ENCODE measurements around the gene PIM2.

Gene PIM2

DNA sequence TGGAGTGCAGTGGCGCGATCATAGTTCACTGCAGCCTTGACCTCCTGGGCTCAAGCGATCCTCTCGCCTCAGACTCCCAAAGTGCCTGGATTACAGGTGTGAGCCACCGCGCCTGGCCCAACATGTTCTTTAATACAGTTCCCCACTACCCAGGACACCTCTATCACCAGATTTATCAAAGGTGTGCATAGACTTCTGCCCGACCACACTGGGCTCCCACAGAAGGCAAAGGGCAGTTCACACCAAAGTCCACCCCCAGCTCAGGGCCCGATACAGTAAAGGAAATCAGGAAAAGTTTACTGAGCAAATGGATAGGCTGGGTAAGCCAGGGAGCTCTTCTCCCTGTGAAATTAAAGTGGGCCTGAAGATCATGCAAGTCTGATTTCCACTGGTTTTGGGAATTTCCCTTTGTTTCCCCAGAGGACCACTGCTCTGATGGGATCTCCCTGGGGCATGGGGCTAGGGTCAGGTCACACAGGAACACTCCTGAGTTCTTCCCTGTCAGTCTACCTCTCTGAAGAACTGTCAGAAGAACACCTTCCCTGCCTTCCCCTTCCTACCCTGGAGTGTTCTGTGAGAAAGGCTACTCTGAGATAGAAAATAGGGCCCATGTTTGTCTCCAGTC, 17.7 kb upstream of the PIM2 start:
- in situ Hi-C loops (cut with MboI; ENCODE audit: low sequenced_read_pairs) = no loop called here

DNA sequence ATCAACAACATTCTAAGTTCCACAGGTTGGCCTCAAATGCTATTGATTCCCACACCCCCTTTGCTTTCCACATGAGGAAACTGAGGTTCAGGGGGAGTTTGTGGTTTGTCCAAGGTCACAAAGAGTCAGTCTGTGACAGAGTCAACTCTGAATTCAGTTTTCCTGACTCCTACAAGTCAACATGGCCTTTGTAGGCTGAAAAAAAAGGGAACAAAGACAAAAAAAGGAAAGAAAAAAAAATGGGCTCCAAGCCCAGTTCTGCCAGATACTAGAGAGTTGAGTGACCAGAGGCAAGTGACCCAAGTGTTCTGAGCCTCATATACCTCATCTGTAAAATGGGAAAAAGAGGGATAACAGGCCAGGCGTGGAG, 16.5 kb upstream of the PIM2 start:
- in situ Hi-C loops (cut with MboI; ENCODE audit: low sequenced_read_pairs) = no loop called here

DNA sequence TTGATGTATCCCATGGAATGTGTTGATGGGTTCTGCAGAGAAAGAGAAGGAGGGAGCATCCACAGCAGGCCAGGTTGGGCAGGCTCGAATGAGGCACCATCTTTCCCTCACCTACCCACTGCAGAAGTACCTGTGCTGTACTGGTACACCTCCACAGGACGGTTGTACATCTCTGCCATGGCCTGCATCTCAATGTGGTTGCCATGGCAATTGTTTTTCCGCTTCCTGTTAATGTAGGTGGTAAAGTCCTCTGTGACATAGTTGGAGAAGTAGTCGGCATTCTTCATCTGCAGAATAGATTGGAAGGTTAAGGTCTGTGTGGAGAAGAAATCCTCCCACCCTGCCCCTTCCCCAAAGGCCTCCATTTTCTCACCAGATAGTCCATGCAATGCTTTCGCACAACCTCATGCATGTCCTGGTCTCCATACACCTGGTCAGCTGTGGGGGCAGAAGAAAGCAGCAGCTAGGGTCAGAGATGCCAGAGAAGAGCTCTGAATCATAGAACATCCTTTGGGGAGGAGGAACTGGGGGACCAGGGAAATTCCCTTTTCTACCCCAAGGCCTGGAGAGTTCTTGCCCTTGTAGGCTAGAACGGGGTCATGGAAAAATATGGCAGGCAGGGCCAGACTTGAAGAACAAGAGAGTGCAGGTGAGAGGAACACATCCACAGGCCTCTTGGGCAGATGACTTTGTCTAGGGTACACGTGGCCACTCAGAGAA, 15.9 kb upstream of the PIM2 start:
- in situ Hi-C loops (cut with MboI; ENCODE audit: low sequenced_read_pairs) = no loop called here

DNA sequence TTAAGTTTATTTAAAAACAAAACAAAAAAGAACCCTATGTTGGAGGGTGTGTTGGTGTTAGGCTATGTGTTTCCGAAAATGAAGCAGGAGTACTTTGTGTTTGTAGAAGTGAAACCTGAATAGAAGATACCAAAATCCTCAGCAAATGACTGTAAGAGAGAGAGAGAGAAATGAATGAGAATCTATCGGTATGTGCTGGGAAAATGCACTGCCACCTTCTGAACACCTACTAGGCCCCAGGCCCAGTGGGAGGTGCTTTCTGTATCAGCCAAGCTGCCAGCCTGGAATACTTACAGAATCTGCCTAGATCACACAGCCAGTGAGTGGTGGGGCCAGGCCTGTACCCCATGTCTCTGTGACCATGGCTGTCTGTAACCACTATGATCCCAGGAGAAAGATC, 14.9 kb upstream of the PIM2 start:
- in situ Hi-C loops (cut with MboI; ENCODE audit: low sequenced_read_pairs) = no loop called here

DNA sequence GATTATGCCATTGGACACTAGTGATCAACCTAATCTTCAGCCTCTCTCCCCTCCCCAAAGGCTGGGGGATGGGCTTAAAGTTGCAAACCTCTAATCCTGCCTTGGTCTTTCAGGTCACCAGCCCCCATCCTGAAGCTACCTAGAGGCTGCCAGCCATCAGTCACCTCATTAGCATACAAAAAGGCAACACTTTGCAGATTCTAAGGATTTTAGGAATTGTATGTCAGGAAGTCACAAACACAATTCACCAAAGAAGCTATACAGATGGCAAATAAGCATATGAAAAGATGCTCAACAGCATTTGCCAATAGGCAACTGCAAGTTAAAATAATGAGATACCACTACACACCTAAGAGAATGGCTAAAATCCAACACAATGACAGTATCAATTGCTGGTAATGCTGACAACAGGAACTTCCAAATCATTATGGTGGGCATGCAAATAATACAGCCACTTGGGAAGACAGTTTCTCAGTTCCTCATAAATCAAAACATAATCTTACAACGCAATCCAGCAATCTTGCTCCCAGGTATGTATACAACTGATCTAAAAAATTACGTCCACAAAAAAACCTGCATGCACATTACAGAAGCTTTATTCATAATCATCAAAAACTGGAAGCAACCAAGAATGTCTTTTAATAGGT, 9.0 kb upstream of the PIM2 start:
- in situ Hi-C loops (cut with MboI; ENCODE audit: low sequenced_read_pairs) = no loop called here

DNA sequence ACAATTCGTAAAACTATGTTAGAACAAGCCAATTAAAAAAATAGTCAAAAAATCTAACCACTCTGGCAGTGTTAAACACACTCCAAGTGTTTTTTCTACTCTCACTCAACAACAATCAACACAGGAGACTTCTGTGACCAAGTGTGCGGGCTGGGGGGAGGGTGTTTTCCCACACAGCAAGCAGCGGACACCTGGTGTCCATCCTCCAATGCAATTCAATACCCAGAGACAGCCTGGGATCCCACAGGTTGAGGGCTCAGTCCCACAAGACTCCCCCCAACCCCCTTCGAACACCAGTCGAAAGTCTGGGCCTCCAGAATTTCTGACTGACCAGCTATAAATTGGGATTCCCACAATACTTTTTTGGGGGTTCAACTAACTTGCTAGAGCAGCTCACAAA, 8.3 kb upstream of the PIM2 start:
- in situ Hi-C loops (cut with MboI; ENCODE audit: low sequenced_read_pairs) = no loop called here

DNA sequence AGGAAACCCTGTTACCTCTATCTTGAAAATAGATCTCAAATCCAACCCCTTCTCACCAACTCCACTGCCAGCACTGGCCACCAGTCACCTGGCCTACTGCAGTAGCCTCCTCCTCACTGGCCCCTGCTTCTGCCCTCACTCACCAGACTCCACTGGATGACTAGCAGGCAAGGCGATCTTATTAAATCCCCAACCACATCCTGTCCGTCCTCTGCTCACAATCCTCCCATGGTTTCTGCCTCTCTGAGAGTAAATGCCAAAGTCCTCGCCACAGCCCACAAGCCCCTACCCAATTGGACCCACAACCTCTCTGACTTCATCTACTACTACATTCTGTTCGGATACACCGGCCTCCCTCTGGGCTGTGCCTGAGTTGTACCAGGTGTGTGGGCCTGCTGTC, 5.4 kb upstream of the PIM2 start:
- in situ Hi-C loops (cut with MboI; ENCODE audit: low sequenced_read_pairs) = no loop called here

DNA sequence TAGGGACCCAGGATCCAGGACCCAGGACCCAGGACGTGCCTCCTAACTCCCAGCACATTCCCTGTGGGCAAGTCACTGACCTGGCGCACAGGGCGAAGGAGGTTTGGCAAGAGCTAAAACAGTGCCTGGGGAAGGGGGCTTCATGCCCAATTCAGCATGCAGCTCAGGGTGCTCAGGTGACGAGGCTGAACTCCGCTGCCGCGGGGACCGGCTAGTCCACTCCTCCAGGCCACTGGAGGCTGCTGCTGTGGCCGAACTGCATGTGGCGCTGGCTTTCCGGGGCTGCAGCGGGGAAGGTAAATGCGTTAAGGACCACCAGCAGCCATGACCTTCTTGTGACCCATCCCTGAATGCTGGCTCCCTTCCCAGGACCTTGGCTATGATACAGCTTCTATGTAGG, 4.9 kb upstream of the PIM2 start:
- in situ Hi-C loops (cut with MboI; ENCODE audit: low sequenced_read_pairs) = no loop called here

DNA sequence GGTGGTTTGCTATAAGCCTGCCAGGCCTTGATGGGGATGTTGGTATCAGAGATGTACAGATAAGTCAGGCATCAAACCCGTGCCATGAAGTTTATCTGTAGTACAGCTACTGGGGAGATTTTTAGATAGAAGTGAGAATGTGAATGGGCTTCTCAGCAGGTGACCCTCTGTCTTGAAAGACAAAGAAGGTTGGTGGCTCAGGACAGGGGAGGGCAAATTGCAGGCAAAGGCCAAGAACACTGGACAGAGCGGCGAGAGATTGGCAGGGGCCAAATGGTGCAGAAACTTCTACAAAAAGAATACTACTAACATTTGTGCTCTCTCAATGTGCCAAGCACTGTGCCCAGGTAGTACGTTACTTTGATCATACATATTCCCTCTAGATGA, 1.9 kb upstream of the PIM2 start:
- in situ Hi-C loops (cut with MboI; ENCODE audit: low sequenced_read_pairs) = no loop called here

DNA sequence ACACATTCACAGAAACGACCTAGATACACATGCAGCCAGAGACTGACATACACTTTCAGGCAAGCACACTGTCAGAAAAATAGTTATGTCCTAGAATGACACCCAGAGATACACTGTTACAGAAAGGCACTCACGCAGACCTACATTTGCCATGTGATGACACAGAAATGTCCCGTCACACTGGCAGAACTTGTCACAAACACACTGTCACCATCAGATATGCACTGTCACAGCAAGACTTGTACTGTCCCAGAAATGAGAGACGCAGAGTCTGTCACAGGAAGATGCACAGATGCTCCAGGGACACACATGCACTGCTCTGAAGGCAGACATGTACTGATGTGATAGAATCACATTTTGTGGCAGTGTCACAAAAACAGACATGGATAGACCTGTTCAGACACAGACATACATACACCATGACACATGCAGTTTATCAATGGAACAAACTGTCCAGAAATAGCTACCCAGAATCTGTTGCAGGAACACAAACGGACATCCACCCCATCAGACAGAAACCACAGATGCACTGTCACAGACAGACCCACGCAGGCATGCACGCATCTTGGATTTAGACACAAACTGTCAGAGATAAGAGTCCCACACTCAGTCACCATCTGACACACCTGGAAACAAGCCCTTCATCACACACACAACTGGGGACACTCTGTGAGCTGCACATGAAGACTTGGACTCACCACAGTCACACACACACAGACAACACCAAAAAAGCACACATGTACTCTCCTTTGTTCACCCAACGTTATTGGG, 1.3 kb upstream of the PIM2 start:
- in situ Hi-C loops (cut with MboI; ENCODE audit: low sequenced_read_pairs) = no loop called here

DNA sequence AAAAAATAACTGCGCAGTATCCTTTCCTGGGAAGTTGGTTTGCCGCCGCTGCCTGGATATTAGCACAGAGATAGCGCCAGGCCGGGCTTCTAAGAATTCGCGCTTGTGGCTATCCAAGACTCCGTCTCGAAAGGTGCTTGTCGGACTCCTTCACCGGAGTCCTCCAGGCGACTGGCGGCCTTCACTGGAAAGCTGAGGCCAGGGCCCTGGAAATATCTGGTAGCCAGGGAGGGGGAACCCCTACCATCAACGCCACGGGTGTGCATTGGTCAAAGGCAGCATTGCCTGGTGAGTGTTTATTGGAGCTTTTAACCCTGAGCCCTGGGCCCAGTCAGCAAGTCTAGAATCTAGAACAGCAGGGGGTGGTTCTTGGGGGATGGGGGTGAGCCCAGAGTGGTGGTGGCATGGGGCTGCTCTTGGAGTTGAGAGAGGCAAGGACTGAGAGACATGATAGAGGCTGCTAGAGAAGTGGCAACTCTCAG, 577 bp upstream of the PIM2 start:
- in situ Hi-C loops (cut with MboI; ENCODE audit: low sequenced_read_pairs) = no loop called here

DNA sequence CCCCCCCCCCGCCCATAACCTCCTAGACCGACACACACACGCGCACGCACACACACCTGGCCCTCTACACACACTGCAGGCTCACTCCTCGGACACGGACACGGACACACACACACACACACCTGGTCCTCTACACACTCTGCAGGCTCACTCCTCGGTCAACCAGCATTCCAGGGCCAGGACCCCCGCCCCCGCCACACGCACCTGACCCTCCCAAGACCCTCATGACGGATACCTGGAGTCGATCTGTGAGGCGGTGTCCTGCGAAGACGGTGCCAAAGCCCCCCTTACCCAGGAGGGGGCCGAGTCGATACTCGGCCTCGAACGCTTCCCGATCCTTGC, 552 bp downstream of the PIM2 start:
- in situ Hi-C loops (cut with MboI; ENCODE audit: low sequenced_read_pairs) = no loop called here

DNA sequence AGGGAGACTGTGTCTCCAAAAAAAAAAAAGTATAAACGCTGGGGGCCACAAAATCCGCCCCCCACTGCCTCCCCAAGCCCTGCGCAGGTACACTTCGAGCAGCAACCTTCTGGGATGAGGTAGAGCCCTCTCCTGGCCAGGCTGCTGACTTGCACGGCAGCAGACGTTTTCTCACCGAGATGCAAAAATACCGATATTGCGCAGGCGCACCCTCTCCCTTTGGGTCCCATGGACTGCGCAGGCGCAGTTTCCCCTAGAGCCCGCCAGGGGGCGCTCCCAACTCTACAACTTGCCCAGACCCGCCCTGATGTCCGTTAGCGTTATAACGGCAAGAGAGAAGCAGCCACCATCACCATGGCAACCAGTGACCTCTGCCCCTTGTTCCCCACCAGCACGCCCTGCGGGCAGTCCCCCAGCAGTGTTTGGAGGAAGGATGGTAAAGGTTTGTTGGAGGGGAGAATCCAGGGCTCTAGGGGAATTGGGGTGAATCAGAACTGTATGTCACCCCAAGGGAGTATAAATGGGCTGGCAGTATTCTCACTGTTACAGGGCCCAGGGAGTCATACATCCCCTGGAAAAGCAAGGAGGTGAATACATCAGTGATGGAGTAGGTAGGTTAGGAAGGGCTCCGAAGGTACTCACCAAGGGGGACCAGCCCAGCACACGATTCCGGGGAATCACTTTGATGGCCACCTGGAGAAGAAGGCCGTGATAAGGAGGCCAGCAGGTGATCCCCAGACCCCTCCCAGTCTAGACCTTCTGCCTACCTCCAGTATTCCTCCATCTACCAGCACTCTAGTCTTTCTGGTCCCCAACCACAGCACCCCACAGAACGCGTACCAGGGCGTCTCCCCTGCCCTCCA, 1.5 kb downstream of the PIM2 start:
- in situ Hi-C loops (cut with MboI; ENCODE audit: low sequenced_read_pairs) = no loop called here

DNA sequence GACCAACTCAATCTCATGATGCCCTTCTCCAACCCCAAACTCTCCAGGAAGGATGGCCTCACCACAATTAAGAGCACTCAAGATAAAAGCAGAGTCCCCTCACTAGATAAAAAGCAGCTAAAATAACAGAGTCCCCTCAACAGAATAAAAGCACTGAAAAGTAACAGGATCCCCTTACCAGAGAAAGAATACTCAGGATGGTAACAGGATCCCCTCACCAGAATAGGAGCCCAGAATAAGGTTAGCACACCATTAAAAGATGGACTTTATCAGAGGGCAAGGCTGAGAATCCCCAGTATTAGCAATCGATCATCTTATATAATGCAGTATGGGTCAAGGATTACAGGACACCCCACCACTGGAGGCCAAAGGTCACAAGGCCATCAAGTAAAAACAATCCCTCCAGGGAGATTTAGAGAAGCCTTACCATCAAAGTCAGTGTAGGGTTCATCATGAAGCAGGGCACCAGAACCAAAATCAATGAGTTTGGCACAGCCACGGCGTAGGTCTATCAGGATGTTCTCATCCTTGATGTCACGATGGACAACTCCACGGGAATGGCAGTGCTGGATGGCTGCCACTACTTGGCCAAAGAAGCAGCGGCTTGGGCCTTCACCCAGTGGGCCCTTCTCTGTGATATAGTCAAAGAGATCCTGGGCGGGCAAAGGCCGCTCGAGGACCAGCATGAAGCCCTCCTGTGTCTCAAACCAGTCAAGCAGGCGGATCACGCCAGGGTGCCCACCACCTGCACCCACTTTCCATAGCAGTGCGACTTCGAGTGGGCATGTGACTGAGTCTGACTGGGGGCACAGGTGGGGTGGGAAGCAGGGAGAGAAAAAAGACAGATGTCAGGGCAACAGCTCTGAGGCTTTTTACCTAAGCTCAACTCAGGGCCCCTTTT, 4.0 kb downstream of the PIM2 start:
- in situ Hi-C loops (cut with MboI; ENCODE audit: low sequenced_read_pairs) = no loop called here

DNA sequence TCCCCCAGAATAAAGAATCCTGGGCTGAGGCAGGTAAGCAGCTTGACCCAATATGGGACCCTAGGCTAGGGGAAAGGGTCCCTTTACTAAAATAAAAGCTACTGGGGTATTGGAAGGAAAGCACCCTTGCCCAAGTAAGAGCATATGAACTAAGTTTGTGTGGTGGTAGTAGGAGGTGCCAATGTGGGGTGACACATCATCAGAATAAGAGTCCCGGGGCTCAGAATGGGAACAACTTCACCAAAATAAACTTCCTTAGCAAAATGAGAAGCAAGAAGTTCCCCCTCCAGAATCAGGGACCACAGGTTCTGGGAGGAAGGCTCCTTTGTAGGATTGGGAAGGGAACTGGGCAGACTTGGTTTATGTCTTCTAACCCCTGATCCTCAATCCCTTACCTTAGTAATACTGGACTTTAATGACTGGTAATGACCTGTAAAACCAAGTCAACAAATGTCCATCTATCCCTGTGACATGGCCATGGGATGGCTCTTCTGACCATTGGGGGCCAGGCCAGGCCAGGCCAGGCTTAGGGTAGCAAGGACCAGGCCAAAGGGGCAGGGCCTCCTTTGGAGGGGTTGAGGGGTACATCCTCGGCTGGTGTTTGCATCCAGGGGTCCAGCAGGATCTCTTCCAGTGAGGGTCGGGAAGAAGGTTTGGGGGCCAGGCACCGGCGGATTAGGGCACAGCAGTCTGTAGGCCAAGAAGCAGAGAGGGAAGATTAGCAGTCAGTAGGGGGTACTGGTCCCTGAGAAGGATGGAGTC, 5.0 kb downstream of the PIM2 start:
- in situ Hi-C loops (cut with MboI; ENCODE audit: low sequenced_read_pairs) = no loop called here

DNA sequence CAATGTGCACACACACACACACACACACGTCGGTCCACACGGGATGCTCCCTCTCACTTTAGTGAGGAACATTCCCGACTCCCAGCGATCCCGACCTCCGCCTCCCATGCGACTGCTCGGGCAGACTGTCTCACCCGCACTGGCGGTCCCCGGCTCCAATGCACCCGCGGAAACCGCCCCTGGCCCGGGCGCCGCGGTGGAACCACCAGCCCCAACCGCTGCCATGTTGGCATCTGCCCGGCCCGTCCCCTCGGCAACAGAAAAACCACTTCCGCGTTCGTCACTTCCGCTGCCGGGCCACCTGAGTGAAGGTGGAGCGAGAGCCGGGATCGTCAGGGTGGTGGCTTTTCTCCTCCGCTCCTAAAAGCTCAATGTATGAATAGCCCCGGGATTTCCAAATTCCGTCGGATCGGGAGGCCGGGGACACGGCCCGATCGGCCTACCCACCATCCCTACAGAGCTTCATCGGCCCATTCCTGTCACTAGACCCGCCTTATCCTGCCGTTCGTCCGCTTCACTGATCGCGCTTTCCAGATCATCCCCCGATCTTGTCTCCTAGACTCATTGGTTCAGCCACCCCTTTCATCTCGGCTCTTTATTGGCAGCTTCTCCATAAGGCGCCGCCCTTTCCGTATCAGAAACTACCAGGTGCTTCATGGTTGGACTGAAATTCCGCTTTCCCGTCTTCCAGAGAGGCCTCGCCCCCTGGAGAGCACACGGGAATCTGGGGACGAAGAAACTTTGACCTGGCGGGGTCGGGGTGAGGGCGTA, 7.2 kb downstream of the PIM2 start, which contains the start of gene SLC35A2:
Gene SLC35A2 (minus strand): TSS at position 235 of the 771 bp plus-strand sequence. CDS start 10 bp downstream, at position 225.
- in situ Hi-C loops (cut with MboI; ENCODE audit: low sequenced_read_pairs) = no loop called here

DNA sequence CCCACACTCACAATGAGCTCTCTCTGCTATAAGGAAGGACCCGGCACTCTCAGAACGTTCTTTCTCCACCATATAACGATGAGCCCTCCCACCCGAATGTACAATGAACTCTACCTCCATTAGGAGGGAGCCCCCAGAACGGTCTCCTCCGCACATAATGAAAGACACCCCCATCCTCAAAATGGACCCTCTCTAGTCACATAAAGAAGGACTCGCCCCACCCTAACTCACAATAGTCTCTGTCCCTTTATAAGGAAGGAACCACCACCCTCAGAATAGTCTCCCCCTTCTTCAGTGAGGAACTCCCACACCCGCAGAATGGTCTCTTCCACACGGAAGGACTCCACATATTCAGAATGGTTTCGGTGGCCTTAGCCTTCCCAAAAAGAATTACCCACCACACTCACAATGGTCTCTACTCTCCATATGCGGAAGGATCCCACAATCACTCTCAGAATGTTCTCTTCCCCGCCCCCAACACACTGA, 7.9 kb downstream of the PIM2 start:
- in situ Hi-C loops (cut with MboI; ENCODE audit: low sequenced_read_pairs) = no loop called here

DNA sequence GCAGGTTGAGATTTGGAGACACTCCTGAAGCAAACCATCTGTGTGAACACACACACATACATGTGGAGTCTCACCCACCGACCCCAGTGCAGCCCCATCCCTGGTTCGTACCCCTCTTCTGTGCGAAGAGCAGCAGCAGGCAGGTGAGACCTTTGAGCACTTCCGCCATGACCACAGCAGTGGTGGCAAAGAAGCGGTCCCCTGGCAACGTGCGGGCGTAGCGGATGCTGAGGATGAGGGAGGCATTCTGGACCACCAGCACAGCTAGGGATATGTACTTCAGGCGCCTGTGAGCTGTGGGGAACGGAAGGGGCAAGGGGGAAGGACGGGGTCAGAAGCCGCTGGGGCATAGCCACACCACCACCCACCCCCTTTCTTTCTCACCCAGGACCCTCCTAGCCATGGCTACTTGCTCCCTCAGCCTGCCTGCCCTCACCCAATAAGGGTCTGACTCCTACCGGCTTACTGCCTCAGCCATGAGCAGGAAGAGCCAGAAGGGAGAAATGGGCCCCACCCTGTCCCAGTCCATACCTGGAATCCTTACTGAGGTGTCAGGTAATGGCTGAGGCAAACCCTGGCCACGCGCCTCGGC, 9.0 kb downstream of the PIM2 start:
- in situ Hi-C loops (cut with MboI; ENCODE audit: low sequenced_read_pairs) = no loop called here

All from HL-60/S4 treated with phorbol 12-myristate 13-acetate at 8.2 ng/mL for 4 days and 3 days (cell line).